ENCODE results near the gene NDUFA9. TPM values are rescaled to one million over a fixed set of nuclear protein-coding genes. Genes with fewer than 3 reads are reported as not detected.

NDUFA9 gene
- total and polyA plus RNA-seq, 2 of the 13 experiments (the other 11 are each of a cell fraction or from before 2014, with no cell fraction given), result 68.0 to 150 TPM

DNA sequence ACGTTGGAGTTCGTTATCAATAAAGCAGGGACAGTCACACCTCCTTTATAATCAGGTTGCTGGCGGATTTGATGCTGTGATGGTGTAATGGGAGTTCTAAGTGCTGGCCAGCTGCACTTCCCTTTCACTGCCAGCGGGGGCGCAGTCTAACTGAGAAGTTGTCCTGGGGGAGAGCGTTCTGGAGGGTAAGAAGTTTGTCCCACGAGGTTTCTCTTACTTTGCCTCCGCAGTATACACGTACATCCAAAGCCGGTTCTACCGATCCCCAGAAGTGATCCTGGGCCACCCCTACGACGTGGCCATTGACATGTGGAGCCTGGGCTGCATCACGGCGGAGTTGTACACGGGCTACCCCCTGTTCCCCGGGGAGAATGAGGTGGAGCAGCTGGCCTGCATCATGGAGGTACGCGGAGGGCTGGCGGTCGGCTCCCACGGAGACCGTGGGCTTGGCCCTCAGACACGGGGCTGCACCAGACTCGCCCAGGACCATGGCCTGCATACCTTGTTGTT lies 44.2 kb upstream of the NDUFA9 start (continued):
- TF ChIP-seq CCAR2 (optimal IDR thresholded peaks at IDR 0.05; ENCODE audit: low read depth, low read length) (peak; percentile 59), KAT7 (CRISPR knock-in tag; IDR thresholded peaks at IDR 0.05; ENCODE audit: borderline replicate concordance) (peak; percentile 76; the same call in 1 of the 2 replicates), CBX1 (IDR thresholded peaks at IDR 0.05; ENCODE audit: low read depth) (no peak), NFKB2 (CRISPR knock-in tag; IDR thresholded peaks at IDR 0.05; ENCODE audit: borderline replicate concordance) (peak; percentile 75; the same call in 1 of the 2 replicates), GTF3A (CRISPR knock-in tag; conservative IDR thresholded peaks at IDR 0.05) (no peak), CHCHD3 (CRISPR knock-in tag; IDR thresholded peaks at IDR 0.05) (no peak), BORCS8-MEF2B (CRISPR knock-in tag; IDR thresholded peaks at IDR 0.05) (0 out of 2 replicates have a peak, but pooled peaks have one; percentile 51), KMT2B (CRISPR knock-in tag; IDR thresholded peaks at IDR 0.05) (peak; percentile 91), AGO2 (optimal IDR thresholded peaks at IDR 0.05; ENCODE audit: low read depth, low read length) (no peak), KLF16 (CRISPR knock-in tag; IDR thresholded peaks at IDR 0.05) (no peak), ASH2L (IDR thresholded peaks at IDR 0.05; ENCODE audit: insufficient read length, low read depth, low read length) (peak; percentile 83), ZNF335 (CRISPR knock-in tag; IDR thresholded peaks at IDR 0.05) (0 out of 2 replicates have a peak, but pooled peaks have one; percentile 32)
- TF ChIP-seq, protein P1, sequence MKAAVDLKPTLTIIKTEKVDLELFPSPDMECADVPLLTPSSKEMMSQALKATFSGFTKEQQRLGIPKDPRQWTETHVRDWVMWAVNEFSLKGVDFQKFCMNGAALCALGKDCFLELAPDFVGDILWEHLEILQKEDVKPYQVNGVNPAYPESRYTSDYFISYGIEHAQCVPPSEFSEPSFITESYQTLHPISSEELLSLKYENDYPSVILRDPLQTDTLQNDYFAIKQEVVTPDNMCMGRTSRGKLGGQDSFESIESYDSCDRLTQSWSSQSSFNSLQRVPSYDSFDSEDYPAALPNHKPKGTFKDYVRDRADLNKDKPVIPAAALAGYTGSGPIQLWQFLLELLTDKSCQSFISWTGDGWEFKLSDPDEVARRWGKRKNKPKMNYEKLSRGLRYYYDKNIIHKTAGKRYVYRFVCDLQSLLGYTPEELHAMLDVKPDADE (CRISPR knock-in tag; IDR thresholded peaks at IDR 0.05), result no peak
- TF ChIP-seq, protein P2, sequence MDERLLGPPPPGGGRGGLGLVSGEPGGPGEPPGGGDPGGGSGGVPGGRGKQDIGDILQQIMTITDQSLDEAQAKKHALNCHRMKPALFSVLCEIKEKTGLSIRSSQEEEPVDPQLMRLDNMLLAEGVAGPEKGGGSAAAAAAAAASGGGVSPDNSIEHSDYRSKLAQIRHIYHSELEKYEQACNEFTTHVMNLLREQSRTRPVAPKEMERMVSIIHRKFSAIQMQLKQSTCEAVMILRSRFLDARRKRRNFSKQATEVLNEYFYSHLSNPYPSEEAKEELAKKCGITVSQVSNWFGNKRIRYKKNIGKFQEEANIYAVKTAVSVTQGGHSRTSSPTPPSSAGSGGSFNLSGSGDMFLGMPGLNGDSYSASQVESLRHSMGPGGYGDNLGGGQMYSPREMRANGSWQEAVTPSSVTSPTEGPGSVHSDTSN (CRISPR knock-in tag; IDR thresholded peaks at IDR 0.05), result no peak
- TF ChIP-seq, protein P3, sequence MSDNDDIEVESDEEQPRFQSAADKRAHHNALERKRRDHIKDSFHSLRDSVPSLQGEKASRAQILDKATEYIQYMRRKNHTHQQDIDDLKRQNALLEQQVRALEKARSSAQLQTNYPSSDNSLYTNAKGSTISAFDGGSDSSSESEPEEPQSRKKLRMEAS (IDR thresholded peaks at IDR 0.05), result peak; percentile 72
- TF ChIP-seq, protein P4, sequence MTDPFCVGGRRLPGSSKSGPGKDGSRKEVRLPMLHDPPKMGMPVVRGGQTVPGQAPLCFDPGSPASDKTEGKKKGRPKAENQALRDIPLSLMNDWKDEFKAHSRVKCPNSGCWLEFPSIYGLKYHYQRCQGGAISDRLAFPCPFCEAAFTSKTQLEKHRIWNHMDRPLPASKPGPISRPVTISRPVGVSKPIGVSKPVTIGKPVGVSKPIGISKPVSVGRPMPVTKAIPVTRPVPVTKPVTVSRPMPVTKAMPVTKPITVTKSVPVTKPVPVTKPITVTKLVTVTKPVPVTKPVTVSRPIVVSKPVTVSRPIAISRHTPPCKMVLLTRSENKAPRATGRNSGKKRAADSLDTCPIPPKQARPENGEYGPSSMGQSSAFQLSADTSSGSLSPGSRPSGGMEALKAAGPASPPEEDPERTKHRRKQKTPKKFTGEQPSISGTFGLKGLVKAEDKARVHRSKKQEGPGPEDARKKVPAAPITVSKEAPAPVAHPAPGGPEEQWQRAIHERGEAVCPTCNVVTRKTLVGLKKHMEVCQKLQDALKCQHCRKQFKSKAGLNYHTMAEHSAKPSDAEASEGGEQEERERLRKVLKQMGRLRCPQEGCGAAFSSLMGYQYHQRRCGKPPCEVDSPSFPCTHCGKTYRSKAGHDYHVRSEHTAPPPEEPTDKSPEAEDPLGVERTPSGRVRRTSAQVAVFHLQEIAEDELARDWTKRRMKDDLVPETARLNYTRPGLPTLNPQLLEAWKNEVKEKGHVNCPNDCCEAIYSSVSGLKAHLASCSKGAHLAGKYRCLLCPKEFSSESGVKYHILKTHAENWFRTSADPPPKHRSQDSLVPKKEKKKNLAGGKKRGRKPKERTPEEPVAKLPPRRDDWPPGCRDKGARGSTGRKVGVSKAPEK (CRISPR knock-in tag; IDR thresholded peaks at IDR 0.05; ENCODE audit: borderline replicate concordance), result no peak
- TF ChIP-seq, protein P5, sequence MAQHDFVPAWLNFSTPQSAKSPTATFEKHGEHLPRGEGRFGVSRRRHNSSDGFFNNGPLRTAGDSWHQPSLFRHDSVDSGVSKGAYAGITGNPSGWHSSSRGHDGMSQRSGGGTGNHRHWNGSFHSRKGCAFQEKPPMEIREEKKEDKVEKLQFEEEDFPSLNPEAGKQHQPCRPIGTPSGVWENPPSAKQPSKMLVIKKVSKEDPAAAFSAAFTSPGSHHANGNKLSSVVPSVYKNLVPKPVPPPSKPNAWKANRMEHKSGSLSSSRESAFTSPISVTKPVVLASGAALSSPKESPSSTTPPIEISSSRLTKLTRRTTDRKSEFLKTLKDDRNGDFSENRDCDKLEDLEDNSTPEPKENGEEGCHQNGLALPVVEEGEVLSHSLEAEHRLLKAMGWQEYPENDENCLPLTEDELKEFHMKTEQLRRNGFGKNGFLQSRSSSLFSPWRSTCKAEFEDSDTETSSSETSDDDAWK (CRISPR knock-in tag; IDR thresholded peaks at IDR 0.05), result no peak
- TF ChIP-seq, protein P6, sequence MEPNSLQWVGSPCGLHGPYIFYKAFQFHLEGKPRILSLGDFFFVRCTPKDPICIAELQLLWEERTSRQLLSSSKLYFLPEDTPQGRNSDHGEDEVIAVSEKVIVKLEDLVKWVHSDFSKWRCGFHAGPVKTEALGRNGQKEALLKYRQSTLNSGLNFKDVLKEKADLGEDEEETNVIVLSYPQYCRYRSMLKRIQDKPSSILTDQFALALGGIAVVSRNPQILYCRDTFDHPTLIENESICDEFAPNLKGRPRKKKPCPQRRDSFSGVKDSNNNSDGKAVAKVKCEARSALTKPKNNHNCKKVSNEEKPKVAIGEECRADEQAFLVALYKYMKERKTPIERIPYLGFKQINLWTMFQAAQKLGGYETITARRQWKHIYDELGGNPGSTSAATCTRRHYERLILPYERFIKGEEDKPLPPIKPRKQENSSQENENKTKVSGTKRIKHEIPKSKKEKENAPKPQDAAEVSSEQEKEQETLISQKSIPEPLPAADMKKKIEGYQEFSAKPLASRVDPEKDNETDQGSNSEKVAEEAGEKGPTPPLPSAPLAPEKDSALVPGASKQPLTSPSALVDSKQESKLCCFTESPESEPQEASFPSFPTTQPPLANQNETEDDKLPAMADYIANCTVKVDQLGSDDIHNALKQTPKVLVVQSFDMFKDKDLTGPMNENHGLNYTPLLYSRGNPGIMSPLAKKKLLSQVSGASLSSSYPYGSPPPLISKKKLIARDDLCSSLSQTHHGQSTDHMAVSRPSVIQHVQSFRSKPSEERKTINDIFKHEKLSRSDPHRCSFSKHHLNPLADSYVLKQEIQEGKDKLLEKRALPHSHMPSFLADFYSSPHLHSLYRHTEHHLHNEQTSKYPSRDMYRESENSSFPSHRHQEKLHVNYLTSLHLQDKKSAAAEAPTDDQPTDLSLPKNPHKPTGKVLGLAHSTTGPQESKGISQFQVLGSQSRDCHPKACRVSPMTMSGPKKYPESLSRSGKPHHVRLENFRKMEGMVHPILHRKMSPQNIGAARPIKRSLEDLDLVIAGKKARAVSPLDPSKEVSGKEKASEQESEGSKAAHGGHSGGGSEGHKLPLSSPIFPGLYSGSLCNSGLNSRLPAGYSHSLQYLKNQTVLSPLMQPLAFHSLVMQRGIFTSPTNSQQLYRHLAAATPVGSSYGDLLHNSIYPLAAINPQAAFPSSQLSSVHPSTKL (CRISPR knock-in tag; IDR thresholded peaks at IDR 0.05), result 0 out of 2 replicates have a peak, but pooled peaks have one; percentile 23
